GM12891 (cell line): ENCODE measurements around the gene TM7SF3.

Experiments
- POLR2A ChIP-seq: IDR thresholded peaks from 2 replicates; pipeline ENCODE4 v1.6.1; 2011; ENCODE audit warnings: low read depth, low read length, control low read depth
- POLR2AphosphoS5 ChIP-seq: IDR thresholded peaks from 2 replicates; pipeline ENCODE4 v1.6.1; 2011; ENCODE audit warnings: low read depth, low read length, control low read depth
- SPI1 ChIP-seq: IDR thresholded peaks from 2 replicates; pipeline ENCODE4 v1.6.1; 2011; ENCODE audit warnings: low read depth, low read length, control low read depth
- TAF1 ChIP-seq: IDR thresholded peaks from 2 replicates; pipeline ENCODE4 v1.6.1; 2011; ENCODE audit warnings: low read depth, low read length, control low read depth

DNA sequence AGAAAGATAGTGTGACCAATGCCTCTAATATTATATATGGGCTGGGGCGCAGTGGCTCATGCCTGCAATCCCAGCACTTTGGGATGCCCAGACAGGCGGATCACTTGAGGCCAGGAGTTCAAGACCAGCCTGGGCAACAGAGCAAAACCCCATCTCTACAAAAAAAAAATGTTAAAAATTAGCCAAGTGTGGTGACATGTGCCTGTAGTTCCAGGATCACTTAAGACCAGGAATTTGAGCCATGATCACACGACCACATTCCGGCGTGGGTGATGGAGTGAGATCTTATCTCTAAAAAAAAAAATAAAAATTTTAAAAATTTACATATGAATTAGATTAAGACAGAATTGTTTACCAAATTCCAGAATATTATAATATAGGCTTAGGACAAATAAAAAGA is 12.0 kb downstream of the TM7SF3 start:
- no peak for TF ChIP-seq POLR2AphosphoS5
- no peak for TF ChIP-seq POLR2A
- no peak for TF ChIP-seq TAF1
- no peak for TF ChIP-seq SPI1
